Right lobe of liver (tissue), 4 donors: ENCODE data around the gene TLR9.

Experiments
- CTCF ChIP-seq, 4 donors: fragments of 200-600 bp in 3 of 4; fragments of 450-650 bp in 1 of 4; IDR thresholded peaks; one replicate each; pipeline versions ENCODE4 v1.5.1 to v1.8.0; 2016 to 2022; ENCODE audit warnings: antibody characterized with exemption in 4 of 4, mild to moderate bottlenecking in 2 of 4
- POLR2A ChIP-seq: fragments of 450-650 bp; IDR thresholded peaks from one replicate; pipeline ENCODE4 v1.6.1; 2017; ENCODE audit warnings: antibody characterized with exemption, mild to moderate bottlenecking
- donor health status: DM: no; HTN: no; CAD: no.
- donor health status: DM: no; HTN: no; CAD: no.
- donor health status: DM: no; HTN: yes; CAD: no.

- TF ChIP-seq CTCF (IDR thresholded peaks at IDR 0.05), result no peak
- TF ChIP-seq POLR2A, result peak; percentile 61
Observed at GRCh38 chr3:52210550-52211046, 14.8 kb downstream of the TLR9 start.
